HG02943 (cell line): ENCODE data around the gene RETREG2.

Source experiments
- ATAC-seq: cut with Tn5 transposase; IDR thresholded peaks from one replicate; pipeline ENCODE4 v1.9.1; 2021; ENCODE audit warnings: mild to moderate bottlenecking, low read depth, moderate library complexity; ENCODE audit not compliant: unreplicated experiment

RETREG2 gene, protein sequence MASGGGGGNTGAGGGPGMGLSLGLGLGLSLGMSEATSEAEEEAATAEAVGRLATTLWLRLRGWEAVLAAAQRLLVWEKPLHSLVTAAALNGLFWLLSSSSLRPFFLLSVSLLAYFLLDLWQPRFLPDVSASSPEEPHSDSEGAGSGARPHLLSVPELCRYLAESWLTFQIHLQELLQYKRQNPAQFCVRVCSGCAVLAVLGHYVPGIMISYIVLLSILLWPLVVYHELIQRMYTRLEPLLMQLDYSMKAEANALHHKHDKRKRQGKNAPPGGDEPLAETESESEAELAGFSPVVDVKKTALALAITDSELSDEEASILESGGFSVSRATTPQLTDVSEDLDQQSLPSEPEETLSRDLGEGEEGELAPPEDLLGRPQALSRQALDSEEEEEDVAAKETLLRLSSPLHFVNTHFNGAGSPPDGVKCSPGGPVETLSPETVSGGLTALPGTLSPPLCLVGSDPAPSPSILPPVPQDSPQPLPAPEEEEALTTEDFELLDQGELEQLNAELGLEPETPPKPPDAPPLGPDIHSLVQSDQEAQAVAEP

DNA sequence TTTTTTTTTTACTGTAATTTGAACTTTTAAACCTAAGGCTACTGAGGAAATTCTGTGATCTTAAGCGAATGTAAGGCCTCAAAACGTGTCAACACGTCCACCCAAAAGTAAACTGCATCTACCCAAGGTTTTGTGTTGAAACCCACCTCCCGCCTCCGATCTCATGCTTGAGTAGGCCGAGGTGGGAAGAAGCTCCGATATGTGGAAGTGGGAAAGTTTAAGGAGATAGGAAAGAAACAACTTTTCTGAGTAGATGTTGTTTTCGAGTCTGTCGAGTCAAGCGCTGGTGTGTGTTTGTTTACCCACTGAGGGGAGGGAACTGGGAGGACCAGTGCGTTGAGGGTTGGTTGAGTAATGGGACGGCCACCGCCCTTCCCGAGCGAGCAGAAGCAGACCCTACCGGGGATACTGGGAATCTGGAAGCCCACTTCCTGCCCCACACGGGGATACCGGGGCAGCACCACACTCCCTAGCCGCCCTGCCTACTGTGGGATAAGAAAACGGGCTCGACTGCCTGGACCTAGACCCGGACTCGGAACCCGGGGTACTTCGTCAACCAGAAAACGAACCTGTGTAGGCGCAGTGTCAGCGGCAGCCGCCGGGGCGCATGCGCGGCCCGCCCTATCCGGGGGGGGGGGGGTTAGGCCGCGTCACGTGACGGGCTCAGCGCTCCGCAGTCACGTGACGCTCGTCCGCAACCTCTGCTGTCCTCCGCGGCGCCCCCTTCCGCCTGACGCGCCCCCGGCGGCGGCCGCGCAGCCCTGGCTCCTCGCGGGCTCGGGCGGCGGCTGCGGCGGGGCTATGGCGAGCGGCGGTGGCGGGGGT lies at the start of gene RETREG2:
RETREG2 (plus strand) TSS at position 724 of the 825 bp plus-strand sequence; CDS start at position 802, 78 bp downstream.
- no peak for ATAC-seq

DNA sequence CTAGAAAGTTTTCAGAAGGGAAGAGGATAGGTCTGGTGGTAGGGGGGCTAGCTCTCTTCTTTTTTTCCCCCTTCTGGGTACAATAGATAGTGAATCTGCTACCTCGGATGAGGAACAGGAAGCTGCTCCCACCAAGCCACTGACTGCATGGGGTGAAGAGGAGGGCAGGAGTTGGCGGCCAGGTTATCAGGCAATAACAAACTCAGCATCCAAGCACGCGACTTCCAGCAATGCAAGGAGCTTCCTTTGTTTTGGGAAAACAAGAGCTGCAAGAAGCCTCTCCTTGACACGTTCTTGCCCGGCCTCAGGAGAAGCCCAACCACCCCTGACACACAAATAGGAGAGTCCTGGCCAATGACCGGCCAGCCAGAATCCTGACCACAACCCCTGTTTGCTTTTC lies 49.7 kb upstream of the RETREG2 start:
- ATAC-seq, result no peak

DNA sequence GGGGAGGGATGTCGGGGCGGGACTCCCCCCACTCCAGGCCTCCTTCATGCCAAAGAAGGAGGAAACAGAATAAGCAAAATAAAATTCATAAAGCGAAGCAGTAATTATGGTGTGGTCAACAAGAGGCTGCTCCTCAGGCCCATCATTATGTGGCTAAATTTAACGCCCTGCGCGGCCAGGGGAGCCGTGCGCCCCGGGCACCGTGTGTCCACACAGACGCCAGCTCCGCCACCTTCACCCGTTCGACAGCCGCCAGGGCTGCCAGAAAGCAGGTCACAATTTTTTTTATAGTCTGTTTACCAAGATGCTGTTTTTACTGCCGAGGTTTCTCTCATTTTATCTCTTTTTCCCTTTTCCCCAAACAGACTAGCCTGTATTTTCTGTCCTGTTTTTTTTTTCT lies 48.5 kb upstream of the RETREG2 start:
- ATAC-seq, result no peak

DNA sequence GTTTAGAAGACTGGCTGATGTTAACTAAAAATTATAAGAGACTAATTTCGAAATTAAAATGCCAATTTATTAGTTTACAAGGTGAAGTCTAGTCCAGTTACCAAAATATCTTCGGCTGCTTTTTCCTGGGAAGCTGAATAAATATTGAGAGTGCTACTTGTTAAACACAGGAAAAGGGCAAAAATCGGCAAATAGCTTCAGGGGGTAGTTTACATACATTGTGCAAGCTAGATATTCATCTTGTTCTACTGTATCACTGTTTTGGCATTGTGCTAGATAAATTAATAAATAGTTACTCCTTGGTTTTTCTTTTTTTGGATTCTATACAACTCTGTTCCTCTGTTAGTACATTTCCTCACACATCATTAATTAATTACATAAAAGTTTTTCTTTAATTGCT lies 46.7 kb upstream of the RETREG2 start:
- no peak for ATAC-seq

DNA sequence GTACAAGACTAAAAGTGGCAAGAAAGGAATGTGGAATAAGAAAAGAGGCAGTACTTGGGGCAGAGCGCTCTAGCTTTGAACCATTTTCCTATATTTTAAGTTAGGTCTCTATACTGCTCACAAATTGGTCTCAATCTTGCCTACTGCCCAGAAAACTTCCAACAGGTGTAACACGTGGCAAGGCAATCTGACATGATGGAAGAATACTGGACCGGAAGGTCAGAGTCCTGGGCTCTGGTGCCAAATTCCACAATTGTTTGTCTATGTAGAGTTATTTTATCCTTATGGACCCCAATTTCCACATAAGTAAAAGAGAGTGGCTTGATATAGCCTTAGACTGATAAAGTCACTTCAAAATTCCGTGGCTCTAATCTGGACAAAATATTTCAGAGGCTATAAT lies 46.3 kb upstream of the RETREG2 start:
- no peak for ATAC-seq

DNA sequence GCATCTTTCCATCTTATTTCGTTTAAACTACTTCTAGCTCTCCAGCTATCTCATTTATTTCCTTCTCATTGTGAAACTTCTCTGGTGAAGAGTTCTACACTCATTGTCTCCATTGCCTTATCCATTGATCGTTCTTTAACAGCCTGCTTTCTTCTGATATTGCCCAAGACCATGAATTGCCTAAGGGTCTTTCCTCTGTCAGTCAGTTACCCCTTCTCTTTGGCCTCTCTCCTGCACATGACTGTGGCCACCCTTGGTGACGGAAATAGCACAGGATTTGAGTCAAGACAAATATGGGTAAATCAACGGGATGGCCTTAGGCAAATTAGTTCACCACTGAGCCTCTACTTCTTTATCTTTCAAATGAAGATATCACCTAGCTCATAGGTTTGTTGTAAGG lies 44.1 kb upstream of the RETREG2 start:
- no peak for ATAC-seq

DNA sequence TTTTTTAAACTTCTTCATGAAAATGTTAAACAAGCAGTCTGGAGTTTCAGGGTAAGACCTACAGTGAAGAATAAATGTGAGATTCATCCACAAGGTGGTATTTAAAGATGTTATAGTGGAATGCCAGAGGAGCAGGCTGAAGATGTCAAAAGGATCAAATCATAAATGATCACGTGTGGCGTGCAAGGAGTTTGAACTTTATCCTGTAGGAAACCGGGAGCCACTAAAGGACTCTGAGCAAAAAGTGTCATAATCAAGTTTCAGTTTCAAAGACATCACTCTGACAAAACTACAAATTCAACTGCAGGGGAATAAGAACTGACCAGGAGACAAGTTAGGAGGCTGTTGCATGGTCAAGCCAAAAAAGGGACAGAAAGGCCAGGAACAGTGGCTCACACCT lies 37.4 kb upstream of the RETREG2 start:
- no peak for ATAC-seq

DNA sequence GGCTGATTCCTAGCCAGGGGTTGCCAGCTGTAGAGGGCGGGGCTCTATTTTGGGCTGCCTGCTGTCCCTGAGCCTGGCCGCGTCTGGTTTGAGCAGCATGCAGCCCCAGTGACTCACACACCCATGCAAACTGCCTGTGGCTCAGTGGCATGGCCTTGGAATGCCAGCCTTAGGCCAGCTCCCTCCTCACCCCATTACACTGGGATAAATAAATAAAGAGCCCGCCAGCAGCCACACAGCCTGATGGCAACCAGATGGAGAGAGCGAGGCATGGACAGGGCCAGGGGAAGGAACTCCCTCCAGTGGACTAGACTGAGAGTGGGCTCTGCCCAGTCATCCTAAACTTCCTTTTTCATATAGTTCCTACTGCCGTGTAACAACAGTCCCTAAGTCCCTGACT lies 35.7 kb upstream of the RETREG2 start:
- no peak for ATAC-seq

DNA sequence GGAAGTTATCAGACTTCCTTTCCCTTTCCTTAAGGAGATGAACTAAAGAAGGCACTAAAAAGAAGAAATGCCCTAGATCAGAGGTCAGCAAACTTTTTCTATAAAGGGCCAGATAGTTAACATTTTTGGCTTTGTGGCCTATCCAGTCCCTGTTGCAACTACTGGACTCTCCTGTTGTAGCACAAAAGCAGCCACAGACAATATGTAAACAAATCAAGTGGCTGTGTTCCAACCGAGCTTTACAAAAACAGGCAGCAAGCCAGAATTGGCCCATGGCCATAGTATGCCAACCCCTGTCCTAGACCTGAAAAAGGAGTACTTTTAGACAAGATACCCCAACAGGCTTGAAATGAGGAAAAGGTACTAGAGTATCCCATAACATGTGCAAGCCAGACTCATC lies 28.4 kb upstream of the RETREG2 start:
- no peak for ATAC-seq

DNA sequence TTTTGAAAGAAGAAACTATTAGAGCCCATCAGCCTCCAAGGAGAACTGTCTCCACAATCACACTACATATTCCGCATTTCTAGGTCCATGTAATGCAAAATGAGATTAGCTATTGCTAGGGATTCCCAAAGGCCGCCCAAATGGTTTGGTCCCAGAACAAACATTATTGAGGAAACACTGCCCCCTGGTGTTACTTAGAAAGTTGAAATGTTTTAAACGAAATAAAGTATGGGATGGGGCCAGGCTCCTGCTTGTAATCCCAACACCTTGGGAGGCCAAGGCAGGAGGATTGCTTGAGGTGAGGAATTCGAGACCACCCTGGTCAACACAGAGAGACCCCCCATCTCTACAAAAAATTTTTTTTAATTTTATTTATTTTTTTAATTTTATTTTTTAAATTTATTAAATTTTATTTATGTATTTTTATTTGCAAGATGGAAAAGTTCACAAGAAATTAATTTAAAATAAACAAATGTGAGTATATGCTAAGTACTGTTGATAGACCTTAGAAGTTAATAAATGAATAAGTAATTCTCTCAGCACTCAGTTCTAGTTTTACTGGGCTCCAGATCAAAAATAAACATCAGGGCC lies 22.9 kb upstream of the RETREG2 start:
- no peak for ATAC-seq

DNA sequence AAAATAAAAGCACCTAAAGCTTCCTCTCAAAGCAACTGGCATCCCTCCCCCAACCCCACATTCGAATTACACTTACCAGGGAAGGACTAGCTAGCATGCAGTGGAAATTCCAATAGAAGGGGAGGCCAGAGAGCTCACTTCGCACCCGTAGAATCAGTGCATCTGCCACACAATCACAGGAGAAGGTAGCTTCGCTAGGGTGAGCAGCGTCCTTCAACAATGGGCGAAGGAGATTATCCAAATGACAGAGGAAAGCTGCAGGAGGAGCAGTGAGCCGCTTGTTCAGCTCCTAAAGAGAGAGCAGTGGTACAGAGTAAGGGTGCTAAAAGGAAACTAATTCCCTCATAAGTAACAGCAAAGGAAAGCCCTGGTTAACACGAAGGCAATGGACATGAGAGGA lies 20.7 kb upstream of the RETREG2 start:
- no peak for ATAC-seq

DNA sequence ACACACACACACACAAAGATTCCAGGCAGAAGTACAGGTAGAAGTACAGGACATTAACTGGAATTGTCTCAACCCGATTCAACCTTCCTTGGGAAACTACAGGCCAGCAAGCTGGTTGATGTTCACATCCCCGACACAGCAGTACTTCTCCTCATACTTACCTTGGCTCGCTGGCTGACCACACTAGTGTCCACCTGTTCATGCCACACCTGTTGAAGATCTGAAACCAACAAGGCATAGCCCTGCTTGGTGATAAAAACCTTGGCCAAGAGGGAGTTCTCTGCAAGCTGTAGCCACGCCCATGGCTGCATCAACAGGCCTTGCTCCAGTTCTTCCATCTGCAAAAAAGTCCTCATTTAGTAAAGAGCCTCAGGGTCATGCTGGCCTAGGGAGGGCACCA lies 20.1 kb upstream of the RETREG2 start:
- ATAC-seq, result no peak

DNA sequence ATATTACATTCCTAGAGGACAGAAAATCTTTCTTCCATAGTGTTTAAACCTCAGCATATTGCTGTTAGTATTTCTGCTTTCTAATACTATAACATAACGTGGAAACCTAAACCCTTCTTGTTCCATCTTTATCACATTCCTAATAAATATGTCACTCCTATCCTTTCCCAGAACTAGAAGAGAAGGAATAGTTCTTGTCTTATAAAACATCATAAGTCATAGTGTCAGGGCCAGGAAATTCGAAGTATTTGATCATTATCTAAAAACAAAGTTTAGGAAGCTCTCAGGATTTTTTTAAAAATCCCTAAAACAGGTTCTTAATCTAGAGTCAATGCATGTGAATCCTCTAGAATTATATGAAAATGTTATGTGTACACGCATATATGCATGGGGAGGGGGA lies 19.5 kb upstream of the RETREG2 start:
- ATAC-seq, result no peak

DNA sequence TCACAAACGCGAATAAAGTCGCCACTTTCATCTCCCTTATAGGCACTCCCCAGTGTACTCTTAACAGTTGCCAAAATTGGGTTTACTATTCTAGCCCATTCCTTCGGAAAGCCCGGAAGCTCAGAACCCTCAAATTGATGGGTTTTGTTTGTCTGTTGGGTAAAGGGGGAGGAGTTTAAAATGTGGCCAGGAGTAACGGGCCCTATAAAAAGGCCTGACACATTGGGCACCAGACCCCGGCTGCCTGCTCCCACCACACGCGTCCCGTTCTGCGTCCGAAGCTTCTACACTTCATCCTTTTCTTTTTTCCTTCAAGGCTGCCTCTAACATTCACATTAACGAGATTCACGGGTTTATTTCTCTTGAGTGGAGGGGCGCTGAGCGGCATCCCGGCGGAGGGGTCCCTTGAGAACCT lies 18.3 kb upstream of the RETREG2 start:
- ATAC-seq, result no peak

DNA sequence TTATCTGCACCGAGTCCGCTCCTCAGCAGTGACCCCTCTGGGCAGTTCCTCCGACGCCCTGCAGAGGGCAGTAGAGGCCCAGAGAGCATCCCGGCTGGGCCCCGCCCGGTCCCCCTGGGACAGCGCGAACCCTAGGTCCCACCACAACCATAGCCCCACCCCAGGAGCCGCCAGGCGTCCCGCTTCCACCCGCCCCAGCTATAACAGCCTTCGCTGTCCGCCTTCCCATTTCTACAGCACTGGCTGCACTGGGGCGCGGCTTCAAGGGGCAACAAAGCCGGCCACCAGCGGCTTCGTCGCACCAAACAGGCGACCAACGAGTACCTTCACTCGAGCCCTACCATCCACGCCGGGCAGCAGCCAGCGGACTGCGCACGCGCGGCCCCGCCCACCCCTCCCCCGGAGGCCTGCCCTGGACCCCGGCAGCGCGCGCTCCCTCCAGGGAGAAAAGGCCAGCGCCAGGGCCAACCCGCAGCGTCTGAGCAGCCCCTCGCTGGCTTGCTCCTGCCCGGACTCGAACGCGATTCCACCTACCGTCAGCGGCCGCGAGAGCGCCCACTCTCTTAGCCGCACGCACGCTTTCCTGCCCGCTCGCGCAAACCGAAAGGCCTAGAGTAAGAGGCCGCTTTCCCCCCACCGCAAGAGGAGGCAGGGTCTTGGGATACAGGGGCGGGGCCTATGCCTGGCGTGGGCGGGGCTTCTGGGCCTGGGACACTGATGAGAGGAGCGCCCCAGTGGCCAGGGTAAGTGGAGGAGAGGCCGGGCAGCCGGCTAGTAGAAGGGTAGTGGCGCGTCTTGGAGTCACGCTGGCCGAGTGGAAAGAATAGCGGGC lies 17.7 kb upstream of the RETREG2 start, which contains the start of gene NHEJ1:
NHEJ1 (minus strand) TSS at position 630 of the 832 bp plus-strand sequence. CDS start 2,453 bp downstream, outside the sequence.
- peak; percentile 79 for ATAC-seq

DNA sequence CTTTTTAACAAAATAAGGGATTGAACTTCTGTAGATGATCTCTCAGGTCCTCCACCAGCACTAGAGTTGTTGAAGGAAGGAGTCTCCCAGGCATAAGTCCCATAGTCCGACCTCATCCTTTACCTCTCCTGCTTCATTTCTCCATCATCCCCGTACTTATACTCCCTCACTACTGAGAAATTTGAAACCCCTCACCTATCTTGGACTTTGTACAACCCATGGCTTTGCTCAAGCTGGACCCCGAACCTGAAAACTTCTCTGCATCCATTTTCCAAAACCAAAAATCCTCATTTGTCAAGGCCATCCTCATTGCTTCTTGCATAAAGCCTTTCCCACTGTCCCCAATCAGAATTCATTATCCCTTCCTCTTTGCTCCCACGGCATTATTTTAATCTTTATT lies 17.0 kb upstream of the RETREG2 start:
- no peak for ATAC-seq

DNA sequence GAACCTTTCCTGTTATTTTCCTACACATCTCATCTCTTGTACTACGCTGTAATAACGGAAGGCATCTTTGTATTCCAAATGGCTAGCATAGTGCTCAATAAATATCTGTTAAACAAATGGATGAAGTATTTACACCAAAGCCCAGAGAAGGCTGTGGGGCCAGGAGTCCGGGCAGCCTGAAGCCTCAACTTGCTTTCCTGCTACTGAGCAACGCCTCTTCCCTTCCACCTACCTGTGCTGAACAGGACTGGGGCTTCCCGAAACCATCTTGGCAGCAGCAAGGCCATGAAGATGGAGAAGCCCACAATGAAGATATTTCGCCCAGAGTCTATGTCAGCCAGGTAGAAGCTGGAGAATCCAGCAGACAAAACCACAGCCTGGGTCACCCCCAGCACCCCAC lies 14.9 kb upstream of the RETREG2 start:
- ATAC-seq, result no peak

DNA sequence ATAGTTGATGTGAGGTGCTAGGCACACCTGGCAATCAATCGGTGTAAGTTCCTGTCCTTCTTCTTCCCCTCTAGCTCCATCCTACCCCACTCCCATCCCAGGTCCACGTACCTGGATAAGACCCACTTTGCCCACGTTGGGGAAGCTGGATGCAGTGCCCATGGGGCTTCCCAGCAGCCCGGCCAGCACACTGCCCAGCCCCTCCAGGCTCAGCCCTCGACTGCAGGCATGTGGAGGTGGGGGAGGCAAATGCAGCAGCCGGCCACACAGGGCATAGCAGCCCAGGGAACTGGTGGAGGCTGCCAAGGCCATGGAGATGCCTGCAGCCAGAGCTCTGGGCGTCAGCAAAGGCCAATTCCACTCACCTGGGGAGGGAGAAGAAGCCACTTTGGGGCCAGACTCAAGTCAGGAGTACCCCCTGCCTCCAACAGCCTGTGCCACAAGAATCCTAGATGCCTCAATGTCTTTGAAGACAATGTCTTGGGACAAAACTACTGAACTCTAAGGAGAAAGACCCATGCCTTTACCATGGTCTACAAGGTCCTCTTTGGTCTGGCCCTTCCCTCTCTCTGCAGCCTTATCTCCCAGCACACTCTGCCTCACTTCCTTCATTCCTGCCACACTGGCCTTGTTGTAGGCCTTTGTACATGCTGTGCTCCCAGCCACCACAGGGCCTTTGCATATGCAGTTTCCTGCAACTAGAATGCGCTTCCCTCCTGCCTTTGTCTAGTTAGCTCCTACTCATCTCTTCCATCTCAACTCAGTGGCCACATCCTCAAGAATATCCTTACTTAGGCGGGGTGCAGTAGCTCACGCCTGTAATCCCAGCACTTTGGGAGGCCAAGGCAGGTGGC lies 12.8 kb upstream of the RETREG2 start:
- no peak for ATAC-seq

DNA sequence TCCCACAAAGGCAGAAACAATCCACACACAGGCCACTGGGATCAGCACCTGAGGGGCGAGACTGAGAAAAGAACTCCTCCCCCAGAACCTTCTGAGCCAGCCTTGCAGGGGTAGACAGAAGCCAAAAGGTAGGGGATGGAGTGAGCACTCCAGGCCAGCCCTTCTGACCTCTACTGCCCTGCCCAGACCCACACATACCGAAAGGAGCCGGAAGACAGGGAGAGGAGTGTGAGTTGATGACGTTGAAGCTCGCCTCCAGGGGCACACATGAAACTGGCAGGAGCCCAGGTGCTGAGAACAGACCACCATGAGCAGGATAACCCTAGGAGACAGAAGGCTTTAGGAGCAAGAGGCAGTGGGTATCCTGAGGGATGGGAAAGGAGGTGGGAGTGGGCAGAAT lies 10.1 kb upstream of the RETREG2 start:
- no peak for ATAC-seq
